D721Med (cell line): ENCODE data around the gene CHST15.

ENCODE experiments used
- DNase-seq: peaks from one replicate; pipeline ENCODE4 v3.0.0; 2011; ENCODE audit warnings: low spot score; ENCODE audit not compliant: insufficient read length
- FAIRE-seq: peaks from 2 replicates; lab custom pipeline; 2011; peaks lifted over from hg19 to GRCh38; lab: Jason Lieb, UNC
- CTCF ChIP-seq: IDR thresholded peaks from 2 replicates; pipeline ENCODE4 v1.5.1; 2012; ENCODE audit warnings: mild to moderate bottlenecking, control low read depth; ENCODE audit not compliant: insufficient read depth; ENCODE audit errors: missing control alignments

CHST15 gene

DNA sequence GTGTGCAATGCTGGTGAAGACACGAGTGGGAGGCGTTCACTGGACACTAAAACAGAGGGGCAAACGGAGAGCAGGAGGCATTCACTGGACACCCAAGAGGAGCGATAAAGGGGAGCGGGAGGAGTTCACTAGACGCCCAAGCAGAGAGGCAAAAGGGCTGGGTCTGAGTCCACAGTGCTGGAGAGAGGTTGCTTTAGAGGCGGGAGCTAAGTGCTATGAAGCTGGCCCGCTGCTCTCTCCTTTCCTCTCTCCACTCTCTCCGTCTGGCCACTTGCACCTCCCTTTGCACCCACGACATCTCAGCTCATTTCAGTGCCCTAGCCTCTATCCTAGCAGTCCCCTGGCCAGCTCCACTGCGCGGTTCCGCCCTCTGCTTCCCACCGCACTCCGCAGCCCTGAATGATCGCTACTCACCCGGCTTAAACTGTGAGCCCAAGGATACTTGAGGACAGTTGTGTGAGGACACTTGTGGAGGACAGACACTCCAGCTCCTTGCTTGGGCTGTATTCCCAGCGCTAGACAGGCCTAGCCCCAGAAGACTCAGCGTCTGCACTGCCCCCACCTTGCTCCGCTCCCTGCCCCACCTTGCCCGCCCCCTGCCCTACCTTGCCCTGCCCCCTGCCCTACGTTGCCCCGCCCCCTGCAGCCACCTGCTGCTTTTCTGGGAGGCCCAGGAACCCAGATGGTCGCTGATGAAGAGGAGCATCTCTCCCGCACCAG lies 123.0 kb downstream of the CHST15 start:
- DNase-seq (no peak), FAIRE-seq (no peak)
- no peak for TF ChIP-seq CTCF

DNA sequence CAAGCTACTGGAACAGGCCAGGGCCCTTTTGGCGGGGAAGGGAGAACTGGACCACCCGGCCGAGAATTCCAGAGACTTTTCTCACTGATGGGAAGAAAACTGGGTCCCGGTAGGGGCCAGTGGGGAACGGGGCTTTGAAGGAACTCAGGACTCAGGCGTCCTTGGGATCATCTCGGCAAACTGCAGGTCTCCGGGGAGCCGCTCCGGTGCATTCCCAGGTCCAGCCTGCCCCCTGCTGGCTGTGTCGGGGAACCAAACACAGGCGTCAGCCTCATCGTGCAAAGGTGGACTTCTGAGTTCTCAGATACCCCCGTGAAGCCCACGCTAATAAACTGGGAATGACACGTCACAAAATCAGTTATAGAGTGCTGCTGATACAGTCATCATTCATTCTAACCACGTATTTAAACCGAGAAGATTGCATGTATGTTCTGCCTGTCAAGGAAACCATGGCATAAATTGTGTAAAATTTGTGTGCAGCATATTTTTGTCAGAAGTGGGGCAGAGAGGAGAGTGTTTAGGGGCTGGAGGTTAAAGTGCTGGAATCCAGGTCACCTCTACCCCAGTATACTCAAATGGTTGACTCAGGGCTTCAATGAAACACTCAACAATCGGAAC lies 125.7 kb downstream of the CHST15 start:
- DNase-seq (peak; percentile 40), FAIRE-seq (no peak)
- TF ChIP-seq CTCF, result peak; percentile 88

- FAIRE-seq, result no peak
- no peak for DNase-seq
- no peak for TF ChIP-seq CTCF
Measured at GRCh38 chr10:123966896-123967231, 126.5 kb downstream of the CHST15 start.

- DNase-seq, result no peak
- TF ChIP-seq CTCF, result no peak
- no peak for FAIRE-seq
Measured at GRCh38 chr10:123965973-123966895, 127.2 kb downstream of the CHST15 start.

DNA sequence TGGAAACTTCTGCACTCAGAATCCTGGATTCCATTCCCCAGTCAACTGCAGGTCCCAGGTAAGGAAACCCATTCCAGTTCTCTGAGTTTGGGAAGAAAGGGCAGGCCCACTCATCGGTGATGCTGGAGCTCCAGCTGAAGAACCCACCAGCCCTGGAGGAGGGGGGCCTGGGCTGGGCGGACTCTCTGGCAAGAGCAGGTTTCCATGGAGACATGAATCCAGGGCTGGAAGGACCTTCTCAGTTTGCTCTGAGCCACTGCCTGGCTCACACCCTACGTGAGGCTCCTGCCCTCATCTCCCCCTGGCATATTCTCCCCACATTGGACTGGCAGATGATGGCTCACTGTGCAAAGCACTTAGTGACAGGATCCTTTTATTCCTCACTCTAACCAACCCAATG lies 128.4 kb downstream of the CHST15 start:
- FAIRE-seq, result no peak
- DNase-seq, result no peak
- TF ChIP-seq CTCF, result no peak

DNA sequence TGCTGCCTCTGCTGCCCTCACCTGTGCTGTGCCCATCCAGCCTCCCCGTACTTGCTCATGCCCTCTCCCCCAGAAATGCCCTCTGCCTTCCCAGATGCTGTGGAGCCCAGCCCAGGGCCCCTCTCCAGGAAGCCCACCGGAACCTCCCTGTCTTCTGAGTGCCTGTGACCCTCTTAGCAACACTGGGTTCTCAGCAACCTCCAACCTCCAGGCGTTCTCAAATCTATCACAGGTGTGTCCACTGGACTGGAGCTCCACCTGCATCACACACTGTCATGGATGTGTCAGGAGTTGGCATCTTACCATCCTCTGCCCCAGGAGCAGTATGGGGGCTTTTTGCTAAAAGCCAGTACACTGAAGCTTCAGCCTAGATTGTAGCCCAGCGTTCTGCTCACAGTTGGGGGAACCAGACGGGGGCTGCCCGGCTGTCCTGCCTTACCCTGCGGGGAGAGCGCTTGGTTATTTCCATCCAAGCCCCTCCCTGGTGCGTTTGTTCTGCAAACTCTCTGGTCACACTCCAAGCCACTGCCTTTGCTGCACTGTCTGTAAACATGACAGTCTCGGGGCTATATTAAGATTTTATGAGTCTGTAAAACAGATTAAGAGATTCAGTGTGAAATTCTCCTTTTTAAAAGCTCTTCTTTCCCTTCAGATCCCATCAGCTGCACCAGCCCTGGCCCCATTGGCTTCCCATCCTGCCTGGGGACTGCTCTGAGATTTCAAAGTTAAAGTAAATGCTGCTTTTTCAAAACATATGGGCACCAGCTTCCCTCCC lies 130.5 kb downstream of the CHST15 start:
- no peak for TF ChIP-seq CTCF
- DNase-seq (no peak), FAIRE-seq (no peak)
